ENCODE measurements around the gene DUSP9. TPM values are rescaled to one million over a fixed set of nuclear protein-coding genes. Genes with fewer than 3 reads are reported as not detected.

DUSP9 gene
- total RNA-seq, 2 donors from 2014 or later: not detected

GRCh38 chrX:153651540-153652079 lies 4.6 kb downstream of the DUSP9 start:
- Histone ChIP-seq H3K9me3 (no peaks in the 10 kb centered on the region), H3K27me3 (peaks cover 0 to 3% of the 10 kb centered on the region in 2 donors), H3K4me3 (no peak overlapping the region), H3K4me1 (peaks cover 7% of the 10 kb centered on the region), H3K27ac (no peak overlapping the region), H3K36me3 (replicated peaks in 1 of 2; ENCODE audit: insufficient read depth in 1 of 2, low read depth in 2 of 2) (no peaks in the 10 kb centered on the region)
- ATAC-seq (no peak), DNase-seq (peak in 1 of 4 donors; percentile 11)
- TF ChIP-seq CTCF (IDR thresholded peaks at IDR 0.05) (peak in 1 of 7 experiments; percentile 15), POLR2A (IDR thresholded peaks at IDR 0.05) (no peak)
- intact Hi-C loops (cut with DNase I): loop anchor here (10.0 kb wide), 1 partner anchor 97 kb away; no protein-coding TSS in a partner anchor
- WGBS, 2 donors: 70 to 84% methylated on average over 4 to 6 of the region's 9 CpGs

- no peaks in the 10 kb centered on the region for H3K36me3 ChIP-seq (replicated peaks in 1 of 2; ENCODE audit: insufficient read depth in 1 of 2, low read depth in 2 of 2)
- H3K27ac ChIP-seq: no peak overlapping the region
- DNase-seq: no peak
- WGBS, 2 donors: 88 to 90% methylated on average over 2 of the region's 2 CpGs
- ATAC-seq: no peak
- H3K4me1 ChIP-seq: no peaks in the 10 kb centered on the region
- TF ChIP-seq CTCF (IDR thresholded peaks at IDR 0.05) (no peak), POLR2A (IDR thresholded peaks at IDR 0.05) (no peak)
- H3K9me3 ChIP-seq: no peaks in the 10 kb centered on the region
- no peaks in the 10 kb centered on the region for H3K27me3 ChIP-seq
- H3K4me3 ChIP-seq: no peak overlapping the region
- intact Hi-C loops (cut with DNase I): loop anchor here (10.0 kb wide), 1 partner anchor 99 kb away; no protein-coding TSS in a partner anchor
Observed at GRCh38 chrX:153653556-153653955, 6.6 kb downstream of the DUSP9 start.

DNA sequence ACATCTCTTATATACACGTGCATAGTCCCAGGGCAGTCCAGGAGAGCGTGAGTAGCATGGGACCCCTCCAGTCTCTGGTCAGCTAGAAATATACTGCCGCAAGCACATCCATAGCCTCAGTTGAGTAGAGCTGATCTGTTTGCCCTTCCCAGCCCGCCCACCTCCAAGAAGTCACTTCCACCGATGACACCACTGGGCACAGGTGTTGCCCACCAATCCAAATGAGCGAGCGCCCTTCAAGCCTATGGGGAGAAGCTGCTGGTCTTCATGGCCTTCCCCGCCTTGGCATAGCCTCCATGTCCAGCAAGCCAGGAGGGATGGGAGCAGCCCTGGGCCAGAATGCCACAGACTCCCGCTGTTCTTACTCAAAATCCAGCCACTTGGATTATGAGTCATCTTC lies 10.2 kb downstream of the DUSP9 start:
- H3K9me3 ChIP-seq: no peaks in the 10 kb centered on the region
- DNase-seq (no peak), ATAC-seq (no peak)
- H3K27ac ChIP-seq: no peak overlapping the region
- WGBS, 2 donors: 86 to 87% methylated on average over 1 to 9 of the region's 9 CpGs
- intact Hi-C loops (cut with DNase I): loop anchor here (10.0 kb wide), 1 partner anchor 102 kb away; no protein-coding TSS in a partner anchor
- H3K4me3 ChIP-seq: no peak overlapping the region
- no peaks in the 10 kb centered on the region for H3K27me3 ChIP-seq
- no peaks in the 10 kb centered on the region for H3K36me3 ChIP-seq (replicated peaks in 1 of 2; ENCODE audit: insufficient read depth in 1 of 2, low read depth in 2 of 2)
- no peaks in the 10 kb centered on the region for H3K4me1 ChIP-seq
- TF ChIP-seq POLR2A (IDR thresholded peaks at IDR 0.05) (no peak), CTCF (IDR thresholded peaks at IDR 0.05) (no peak)

DNA sequence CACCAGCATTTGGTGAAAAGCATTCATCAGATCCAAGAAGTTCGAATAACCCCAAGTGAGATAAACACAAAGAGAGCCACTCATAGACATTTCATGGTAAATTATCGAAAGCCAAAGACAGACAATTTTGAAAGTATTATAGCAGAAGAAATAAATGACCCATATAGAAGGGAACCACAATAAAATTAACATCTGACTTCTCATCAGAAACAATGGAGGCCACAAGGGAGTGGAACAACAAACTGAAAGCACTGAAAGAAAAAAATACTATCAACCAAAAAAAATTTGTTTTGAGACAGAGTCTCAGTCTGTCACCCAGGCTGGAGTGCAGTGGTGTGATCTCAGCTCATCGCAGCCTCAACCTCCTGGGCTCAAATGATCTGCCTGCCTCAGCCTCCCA lies 12.3 kb downstream of the DUSP9 start:
- Histone ChIP-seq H3K4me3 (no peak overlapping the region), H3K4me1 (no peaks in the 10 kb centered on the region), H3K27me3 (no peaks in the 10 kb centered on the region), H3K36me3 (replicated peaks in 1 of 2; ENCODE audit: insufficient read depth in 1 of 2, low read depth in 2 of 2) (no peaks in the 10 kb centered on the region), H3K9me3 (no peaks in the 10 kb centered on the region), H3K27ac (no peak overlapping the region)
- intact Hi-C loops (cut with DNase I): loop anchor here (10.0 kb wide), 1 partner anchor 104 kb away; no protein-coding TSS in a partner anchor
- ATAC-seq (no peak), DNase-seq (no peak)
- WGBS, 2 donors: 90 to 92% methylated on average over 3 of the region's 3 CpGs
- TF ChIP-seq POLR2A (IDR thresholded peaks at IDR 0.05) (no peak), CTCF (IDR thresholded peaks at IDR 0.05) (no peak)

DNA sequence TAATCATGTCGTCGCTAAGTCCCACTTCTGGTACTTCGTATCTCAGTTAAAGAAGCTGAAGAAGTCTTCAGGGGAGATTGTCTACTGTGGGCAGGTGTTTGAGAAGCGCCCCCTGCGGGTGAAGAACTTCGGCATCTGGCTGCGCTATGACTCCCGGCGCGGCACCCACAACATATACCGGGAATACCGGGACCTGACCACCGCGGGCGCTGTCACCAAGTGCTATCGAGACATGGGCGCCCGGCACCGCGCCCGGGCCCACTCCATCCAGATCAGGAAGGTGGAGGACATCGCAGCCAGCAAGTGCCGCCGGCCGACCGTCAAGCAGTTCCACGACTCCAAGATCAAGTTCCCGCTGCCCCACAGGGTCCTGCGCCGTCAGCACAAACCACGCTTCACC lies 15.3 kb downstream of the DUSP9 start:
- DNase-seq: peak; percentile 58 to 77 (median 62)
- Histone ChIP-seq H3K9me3 (no peaks in the 10 kb centered on the region), H3K36me3 (replicated peaks in 1 of 2; ENCODE audit: insufficient read depth in 1 of 2, low read depth in 2 of 2) (no peaks in the 10 kb centered on the region), H3K4me1 (no peaks in the 10 kb centered on the region), H3K27ac (no peak overlapping the region), H3K27me3 (no peaks in the 10 kb centered on the region), H3K4me3 (no peak overlapping the region)
- intact Hi-C loops (cut with DNase I): no loop called here
- WGBS, 2 donors: 5 to 21% methylated on average over 4 to 6 of the region's 31 CpGs
- TF ChIP-seq CTCF (IDR thresholded peaks at IDR 0.05): peak in 6 of 7 experiments; percentile 17 to 49 (median 35)
- no peak for TF ChIP-seq POLR2A (IDR thresholded peaks at IDR 0.05)
- no peak for ATAC-seq

Measured in body of pancreas (tissue), 4 donors.